HCT116 (cell line): Measurements from ENCODE around the gene AKR1A1. TPM values are rescaled to one million over a fixed set of nuclear protein-coding genes. Genes with fewer than 3 reads are reported as not detected.

Experiments used
- ATAC-seq: fragments of 200-7000 bp; cut with Tn5 transposase; 2 replicates; pipeline ENCODE4 v1.9.1; 2020; ENCODE audit warnings: mild to moderate bottlenecking, moderate library complexity
- BruUV-seq: library from RNA; stranded (reverse); fragments of 400-500 nt; replicated peaks from 2 replicates; lab custom pipeline; 2021; lab: Mats Ljungman, UMichigan
- CTCF ChIA-PET: fragments of 300-600 bp; sonication (Branson Sonifier 250); formaldehyde crosslinking; loops from one replicate; lab custom pipeline; 2021; ENCODE audit warnings: antibody characterized with exemption; lab: Charles Lee
- POLR2A ChIA-PET: fragments of 300-600, 350-600 bp; sonication (Branson Sonifier 250); formaldehyde crosslinking; loops from one replicate; lab custom pipeline; 2021; ENCODE audit warnings: antibody characterized with exemption; lab: Charles Lee
- RAD21 ChIA-PET, 2 experiments: fragments of 300-600 bp; sonication (Branson Sonifier 250); formaldehyde crosslinking; loops; one replicate each; lab custom pipeline; 2023; ENCODE audit warnings: low total read pairs in 2 of 2; ENCODE audit not compliant: uncharacterized antibody in 2 of 2, unreplicated experiment in 2 of 2, low non-redundant PET in 1 of 2; lab: Charles Lee
- DNase-seq: peaks from one replicate; pipeline ENCODE4 v3.0.0-alpha.2; 2010; ENCODE audit warnings: low read depth, low spot score
- H2AFZ ChIP-seq: fragments of 200-600 bp; shearing (Covaris generic), sonication (generic); 2 replicates; pipeline ENCODE4 v1.6.1; 2017; ENCODE audit warnings: low read depth, mixed run types, mixed read lengths, antibody characterized with exemption, low read length; ENCODE audit not compliant: poor library complexity, severe bottlenecking
- H3K27ac ChIP-seq: 2 replicates; pipeline ENCODE4 v1.5.1; 2012; ENCODE audit warnings: low read depth, low read length
- H3K27me3 ChIP-seq: fragments of 200-600 bp; sonication (generic); 2 replicates; pipeline ENCODE4 v1.6.1; 2016; ENCODE audit warnings: mixed run types, low read length, mixed read lengths; ENCODE audit not compliant: insufficient read depth
- H3K36me3 ChIP-seq, 2 experiments: fragments of 200-500 bp in 1 of 2; fragments of 200-600 bp in 1 of 2; sonication (Bioruptor generic) in 1 of 2; sonication (generic) in 1 of 2; 2 replicates each; pipeline versions ENCODE4 v1.5.1 to v1.6.1; 2014 to 2016; ENCODE audit warnings: low read length in 2 of 2, inconsistent platforms in 1 of 2, mixed read lengths in 1 of 2, mixed run types in 1 of 2; ENCODE audit not compliant: insufficient read depth in 2 of 2, control insufficient read depth in 1 of 2
- H3K4me1 ChIP-seq, 2 experiments: fragments of 200-600 bp in 1 of 2; sonication (generic) in 1 of 2; 2 replicates each; pipeline versions ENCODE4 v1.5.1 to v1.6.1; 2012 to 2017; ENCODE audit warnings: low read length in 2 of 2, inconsistent platforms in 1 of 2, mild to moderate bottlenecking in 1 of 2, mixed read lengths in 1 of 2, mixed run types in 1 of 2, moderate library complexity in 1 of 2; ENCODE audit not compliant: insufficient read depth in 2 of 2, control insufficient read depth in 1 of 2
- H3K4me2 ChIP-seq: fragments of 200-600 bp; sonication (generic); 2 replicates; pipeline ENCODE4 v1.6.1; 2017; ENCODE audit warnings: mixed run types, low read length, mixed read lengths
- H3K4me3 ChIP-seq, 2 experiments: fragments of 200-600 bp in 1 of 2; sonication (generic) in 1 of 2; replicated peaks in 1 of 2; 2 replicates each; pipeline ENCODE4 v1.5.1; 2011 to 2016; ENCODE audit warnings: low read length in 2 of 2, control low read depth in 1 of 2, low read depth in 1 of 2, mild to moderate bottlenecking in 1 of 2, mixed read lengths in 1 of 2, mixed run types in 1 of 2
- H3K79me2 ChIP-seq: fragments of 200-600 bp; sonication (generic); 2 replicates; pipeline ENCODE4 v1.6.1; 2017; ENCODE audit warnings: mild to moderate bottlenecking, mixed run types, low read length, moderate library complexity, mixed read lengths; ENCODE audit not compliant: insufficient read depth
- H3K9ac ChIP-seq: fragments of 200-600 bp; sonication (generic); 2 replicates; pipeline ENCODE4 v1.6.1; 2016; ENCODE audit warnings: low read length, mixed read lengths
- H3K9me2 ChIP-seq: fragments of 200-600 bp; sonication (generic), shearing (Covaris generic); 2 replicates; pipeline ENCODE4 v1.6.1; 2017; ENCODE audit warnings: mixed run types, mild to moderate bottlenecking, moderate library complexity; ENCODE audit not compliant: insufficient read depth
- H3K9me3 ChIP-seq, 2 experiments: fragments of 200-500 bp in 1 of 2; fragments of 200-600 bp in 1 of 2; sonication (Bioruptor generic) in 1 of 2; sonication (generic) in 1 of 2; 2 replicates each; pipeline ENCODE4 v1.6.1; 2014 to 2017; ENCODE audit warnings: low read length in 2 of 2, mixed read lengths in 2 of 2, inconsistent platforms in 1 of 2, low read depth in 1 of 2, mild to moderate bottlenecking in 1 of 2, mixed run types in 1 of 2, moderate library complexity in 1 of 2; ENCODE audit not compliant: control insufficient read depth in 1 of 2, insufficient read depth in 1 of 2
- H4K20me1 ChIP-seq: fragments of 200-600 bp; sonication (generic), shearing (Covaris generic); 2 replicates; pipeline ENCODE4 v1.6.1; 2017; ENCODE audit warnings: mixed run types, mild to moderate bottlenecking, moderate library complexity; ENCODE audit not compliant: insufficient read depth
- CBX3 ChIP-seq: IDR thresholded peaks from 2 replicates; pipeline ENCODE4 v1.6.1; 2012; ENCODE audit warnings: low read depth
- ELF1 ChIP-seq: IDR thresholded peaks from 2 replicates; pipeline ENCODE4 v1.6.1; 2012; ENCODE audit warnings: low read depth, borderline replicate concordance
- POLR2AphosphoS5 ChIP-seq: IDR thresholded peaks from 2 replicates; pipeline ENCODE4 v1.6.1; 2011; ENCODE audit warnings: mild to moderate bottlenecking, low read depth, low read length, moderate library complexity
- TCF7L2 ChIP-seq: IDR thresholded peaks from 2 replicates; pipeline ENCODE4 v1.7.0; 2011; ENCODE audit warnings: borderline replicate concordance, inconsistent platforms; ENCODE audit not compliant: insufficient read depth, insufficient read length; ENCODE audit errors: extremely low read depth
- YY1 ChIP-seq: IDR thresholded peaks from 2 replicates; pipeline ENCODE4 v1.6.1; 2011; ENCODE audit warnings: low read length, low read depth, moderate library complexity, mild to moderate bottlenecking; ENCODE audit not compliant: insufficient replicate concordance; ENCODE audit errors: extremely low read depth
- ZFX ChIP-seq: fragments of 450-650 bp; IDR thresholded peaks from 2 replicates; pipeline ENCODE4 v1.6.1; 2017
- ZNF274 ChIP-seq: fragments of 200-500 bp; sonication (Bioruptor generic); IDR thresholded peaks from 2 replicates; pipeline ENCODE4 v1.6.1; 2014; ENCODE audit warnings: mild to moderate bottlenecking, low read depth, low read length, inconsistent platforms
- intact Hi-C: fragments of 100-400 bp; cut with micrococcal nuclease; formaldehyde crosslinking; loops from 2 replicates; pipeline ENCODE4 v1.10.0; 2022
- total RNA-seq: library from RNA; stranded (reverse); gene quantifications from one replicate; pipeline ENCODE4 v1.2.1, GENCODE V29; 2021; ENCODE audit not compliant: unreplicated experiment
- TF ChIP-seq, protein P1 (sequence below): IDR thresholded peaks from 2 replicates; pipeline ENCODE4 v1.6.1; 2012
- TF ChIP-seq, protein P2 (sequence below): IDR thresholded peaks from 2 replicates; pipeline ENCODE4 v1.6.1; 2012
- TF ChIP-seq, protein P3 (sequence below): IDR thresholded peaks from 2 replicates; pipeline ENCODE4 v1.6.1; 2012; ENCODE audit warnings: low read depth

AKR1A1 gene
- total RNA-seq, 1 experiment from 2014 or later = 199 TPM

DNA sequence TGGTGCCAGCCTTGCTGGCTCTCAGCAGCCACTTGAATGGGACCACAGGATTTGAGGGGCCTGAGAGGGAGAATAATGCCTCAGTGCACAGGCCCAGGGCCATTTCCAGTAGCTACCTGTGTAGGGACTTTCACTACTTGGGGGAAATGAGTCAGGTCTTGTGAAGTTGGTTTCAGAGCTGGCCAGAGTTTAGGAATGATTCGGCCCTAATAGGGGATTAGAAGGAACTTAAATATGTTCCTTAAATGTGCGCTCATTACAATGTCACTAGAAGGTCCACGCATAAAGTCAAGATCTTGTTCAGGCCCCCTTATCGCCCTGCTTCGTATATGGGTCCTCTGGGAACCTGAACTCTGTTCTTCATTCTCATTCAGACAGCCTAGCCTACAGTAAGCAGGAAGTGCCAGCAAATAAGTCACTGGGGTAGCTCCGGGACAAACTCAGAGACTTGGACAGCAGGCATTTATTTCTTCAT is 5.6 kb upstream of the AKR1A1 start:
- BruUV-seq = no TSS peak
- DNase-seq (no peak), ATAC-seq (no peak)
- Histone ChIP-seq H3K4me1 (peaks cover 2 to 3% of the 10 kb centered on the region in 2 experiments; a peak in 3 of 4 replicates), H3K4me3 (no peak overlapping the region), H4K20me1 (no peaks in the 10 kb centered on the region), H3K36me3 (no peaks in the 10 kb centered on the region), H3K9me3 (no peaks in the 10 kb centered on the region), H2AFZ (no peak overlapping the region), H3K27me3 (no peaks in the 10 kb centered on the region), H3K4me2 (no peak overlapping the region), H3K9me2 (peaks cover 2% of the 10 kb centered on the region; the same call in 1 of the 2 replicates), H3K9ac (no peak overlapping the region), H3K27ac (no peak overlapping the region), H3K79me2 (no peaks in the 10 kb centered on the region)
- ChIA-PET POLR2A (interaction anchor here (1.8 kb wide), 1 partner anchor 23 kb away, joined by 11 read pairs; the partner anchor contains the start of gene PRDX1), CTCF (no interaction called here), RAD21 (no interaction called here)
- intact Hi-C loops = no loop called here
- TF ChIP-seq, protein P1, sequence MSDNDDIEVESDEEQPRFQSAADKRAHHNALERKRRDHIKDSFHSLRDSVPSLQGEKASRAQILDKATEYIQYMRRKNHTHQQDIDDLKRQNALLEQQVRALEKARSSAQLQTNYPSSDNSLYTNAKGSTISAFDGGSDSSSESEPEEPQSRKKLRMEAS = no peak

DNA sequence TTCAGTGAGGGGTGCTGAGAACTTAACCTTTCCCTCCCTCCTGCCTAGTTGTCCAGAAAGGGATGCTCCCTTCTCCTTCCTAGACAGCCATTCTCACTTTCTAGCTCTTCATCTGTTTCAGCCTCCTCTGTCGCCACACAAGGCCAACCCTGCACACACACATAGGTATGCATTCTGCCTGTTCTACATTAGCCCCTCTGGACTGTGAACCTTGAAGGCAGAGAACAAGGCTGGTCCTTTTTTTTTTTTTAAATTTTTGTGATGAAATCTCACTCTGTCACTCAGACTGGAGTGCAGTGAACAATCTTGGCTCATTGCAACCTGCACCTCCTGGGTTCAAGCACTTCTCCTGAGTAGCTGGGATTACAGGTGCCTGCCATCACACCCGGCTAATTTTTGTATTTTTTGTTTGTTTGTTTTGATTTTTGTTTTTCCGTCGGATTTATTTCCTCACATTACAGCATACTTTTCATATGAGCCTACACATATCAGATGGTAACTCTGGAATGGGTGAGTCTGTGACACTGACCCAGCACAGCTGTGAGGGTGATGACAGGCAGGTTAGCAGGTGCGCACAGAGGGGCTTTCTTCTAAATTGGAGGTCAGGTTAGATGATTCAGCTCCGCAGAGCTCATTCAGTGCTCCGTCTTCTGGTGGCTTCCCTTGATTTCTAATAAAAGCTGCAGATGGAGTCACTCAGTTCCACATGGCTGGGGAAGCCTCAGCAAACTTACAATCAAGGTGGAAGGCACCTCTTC is 4.9 kb upstream of the AKR1A1 start:
- no peaks in the 10 kb centered on the region for H3K27me3 ChIP-seq
- peaks cover 1% of the 10 kb centered on the region; the same call in 1 of the 2 replicates for H3K79me2 ChIP-seq
- H3K36me3 ChIP-seq = no peaks in the 10 kb centered on the region
- intact Hi-C loops = no loop called here
- ATAC-seq = no peak
- no peak overlapping the region for H3K9ac ChIP-seq
- H3K27ac ChIP-seq = no peak overlapping the region
- peaks cover 2 to 8% of the 10 kb centered on the region in 2 experiments; a peak in 3 of 4 replicates for H3K4me1 ChIP-seq
- DNase-seq = no peak
- peaks cover 2% of the 10 kb centered on the region; the same call in 1 of the 2 replicates for H3K9me2 ChIP-seq
- no peak overlapping the region for H3K4me3 ChIP-seq
- H3K9me3 ChIP-seq = no peaks in the 10 kb centered on the region
- BruUV-seq = no TSS peak
- ChIA-PET CTCF (no interaction called here), POLR2A (interaction anchor here (1.8 kb wide), 1 partner anchor 24 kb away, joined by 11 read pairs; the partner anchor contains the start of gene PRDX1), RAD21 (no interaction called here)
- H2AFZ ChIP-seq = no peak overlapping the region
- no peaks in the 10 kb centered on the region for H4K20me1 ChIP-seq
- H3K4me2 ChIP-seq = no peak overlapping the region
- TF ChIP-seq TCF7L2 (no peak), YY1 (no peak), POLR2AphosphoS5 (no peak), ELF1 (no peak), ZNF274 (no peak), CBX3 (no peak), ZFX (no peak)
- TF ChIP-seq, protein P1 = no peak
- TF ChIP-seq, protein P2, sequence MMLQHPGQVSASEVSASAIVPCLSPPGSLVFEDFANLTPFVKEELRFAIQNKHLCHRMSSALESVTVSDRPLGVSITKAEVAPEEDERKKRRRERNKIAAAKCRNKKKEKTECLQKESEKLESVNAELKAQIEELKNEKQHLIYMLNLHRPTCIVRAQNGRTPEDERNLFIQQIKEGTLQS = no peak
- TF ChIP-seq, protein P3, sequence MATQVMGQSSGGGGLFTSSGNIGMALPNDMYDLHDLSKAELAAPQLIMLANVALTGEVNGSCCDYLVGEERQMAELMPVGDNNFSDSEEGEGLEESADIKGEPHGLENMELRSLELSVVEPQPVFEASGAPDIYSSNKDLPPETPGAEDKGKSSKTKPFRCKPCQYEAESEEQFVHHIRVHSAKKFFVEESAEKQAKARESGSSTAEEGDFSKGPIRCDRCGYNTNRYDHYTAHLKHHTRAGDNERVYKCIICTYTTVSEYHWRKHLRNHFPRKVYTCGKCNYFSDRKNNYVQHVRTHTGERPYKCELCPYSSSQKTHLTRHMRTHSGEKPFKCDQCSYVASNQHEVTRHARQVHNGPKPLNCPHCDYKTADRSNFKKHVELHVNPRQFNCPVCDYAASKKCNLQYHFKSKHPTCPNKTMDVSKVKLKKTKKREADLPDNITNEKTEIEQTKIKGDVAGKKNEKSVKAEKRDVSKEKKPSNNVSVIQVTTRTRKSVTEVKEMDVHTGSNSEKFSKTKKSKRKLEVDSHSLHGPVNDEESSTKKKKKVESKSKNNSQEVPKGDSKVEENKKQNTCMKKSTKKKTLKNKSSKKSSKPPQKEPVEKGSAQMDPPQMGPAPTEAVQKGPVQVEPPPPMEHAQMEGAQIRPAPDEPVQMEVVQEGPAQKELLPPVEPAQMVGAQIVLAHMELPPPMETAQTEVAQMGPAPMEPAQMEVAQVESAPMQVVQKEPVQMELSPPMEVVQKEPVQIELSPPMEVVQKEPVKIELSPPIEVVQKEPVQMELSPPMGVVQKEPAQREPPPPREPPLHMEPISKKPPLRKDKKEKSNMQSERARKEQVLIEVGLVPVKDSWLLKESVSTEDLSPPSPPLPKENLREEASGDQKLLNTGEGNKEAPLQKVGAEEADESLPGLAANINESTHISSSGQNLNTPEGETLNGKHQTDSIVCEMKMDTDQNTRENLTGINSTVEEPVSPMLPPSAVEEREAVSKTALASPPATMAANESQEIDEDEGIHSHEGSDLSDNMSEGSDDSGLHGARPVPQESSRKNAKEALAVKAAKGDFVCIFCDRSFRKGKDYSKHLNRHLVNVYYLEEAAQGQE = no peak
